ENCODE results near the gene MAZ. TPM values are rescaled to one million over a fixed set of nuclear protein-coding genes. Genes with fewer than 3 reads are reported as not detected.

MAZ gene
- total RNA-seq, 2 donors from 2014 or later = 73.0 to 99.4 TPM

DNA sequence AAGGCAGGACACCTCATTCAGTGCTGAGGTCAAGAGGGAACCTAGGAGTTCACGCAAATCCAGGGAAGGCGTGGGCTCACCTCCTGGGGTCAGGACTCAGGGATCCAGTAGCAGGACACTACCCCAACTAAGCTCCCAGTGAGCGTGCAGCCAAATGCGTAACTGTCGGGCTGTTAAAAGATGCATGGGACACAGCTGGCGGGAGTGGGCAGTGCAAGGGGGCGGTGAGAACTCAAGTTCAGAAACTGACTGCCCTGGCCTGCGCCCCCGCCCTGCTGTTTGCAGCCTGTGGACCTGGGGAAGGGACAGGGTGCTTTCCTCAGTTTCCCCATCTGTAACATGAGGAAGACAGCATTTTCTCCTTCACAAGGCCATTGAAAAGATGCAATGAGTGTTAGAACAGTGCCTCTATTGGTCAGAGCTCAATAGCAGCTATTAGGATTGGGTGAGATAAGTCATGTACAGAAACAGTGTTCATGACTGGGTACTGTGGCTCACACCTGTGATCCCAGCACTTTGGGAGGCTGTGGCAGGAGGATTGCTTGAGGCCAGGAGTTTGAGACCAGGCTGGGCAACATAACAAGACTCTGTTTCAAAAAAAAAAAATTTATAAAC is 36.5 kb downstream of the MAZ start:
- no peak for DNase-seq (ENCODE audit: low spot score)
- no peaks in the 10 kb centered on the region for H3K27me3 ChIP-seq (replicated peaks; ENCODE audit: insufficient read depth)
- no peaks in the 10 kb centered on the region for H3K9me3 ChIP-seq
- TF ChIP-seq, protein P1, sequence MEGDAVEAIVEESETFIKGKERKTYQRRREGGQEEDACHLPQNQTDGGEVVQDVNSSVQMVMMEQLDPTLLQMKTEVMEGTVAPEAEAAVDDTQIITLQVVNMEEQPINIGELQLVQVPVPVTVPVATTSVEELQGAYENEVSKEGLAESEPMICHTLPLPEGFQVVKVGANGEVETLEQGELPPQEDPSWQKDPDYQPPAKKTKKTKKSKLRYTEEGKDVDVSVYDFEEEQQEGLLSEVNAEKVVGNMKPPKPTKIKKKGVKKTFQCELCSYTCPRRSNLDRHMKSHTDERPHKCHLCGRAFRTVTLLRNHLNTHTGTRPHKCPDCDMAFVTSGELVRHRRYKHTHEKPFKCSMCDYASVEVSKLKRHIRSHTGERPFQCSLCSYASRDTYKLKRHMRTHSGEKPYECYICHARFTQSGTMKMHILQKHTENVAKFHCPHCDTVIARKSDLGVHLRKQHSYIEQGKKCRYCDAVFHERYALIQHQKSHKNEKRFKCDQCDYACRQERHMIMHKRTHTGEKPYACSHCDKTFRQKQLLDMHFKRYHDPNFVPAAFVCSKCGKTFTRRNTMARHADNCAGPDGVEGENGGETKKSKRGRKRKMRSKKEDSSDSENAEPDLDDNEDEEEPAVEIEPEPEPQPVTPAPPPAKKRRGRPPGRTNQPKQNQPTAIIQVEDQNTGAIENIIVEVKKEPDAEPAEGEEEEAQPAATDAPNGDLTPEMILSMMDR (IDR thresholded peaks at IDR 0.05) = no peak
- ATAC-seq (ENCODE audit: insufficient number of reproducible peaks, low FRiP score, low read depth) = no peak
- no peak overlapping the region for H3K27ac ChIP-seq
- H3K36me3 ChIP-seq = peaks cover 69% of the 10 kb centered on the region
- no peaks in the 10 kb centered on the region for H3K4me1 ChIP-seq (ENCODE audit: control insufficient read depth in 1 of 2, low read depth in 2 of 2)
- no peak overlapping the region for H3K4me3 ChIP-seq

DNA sequence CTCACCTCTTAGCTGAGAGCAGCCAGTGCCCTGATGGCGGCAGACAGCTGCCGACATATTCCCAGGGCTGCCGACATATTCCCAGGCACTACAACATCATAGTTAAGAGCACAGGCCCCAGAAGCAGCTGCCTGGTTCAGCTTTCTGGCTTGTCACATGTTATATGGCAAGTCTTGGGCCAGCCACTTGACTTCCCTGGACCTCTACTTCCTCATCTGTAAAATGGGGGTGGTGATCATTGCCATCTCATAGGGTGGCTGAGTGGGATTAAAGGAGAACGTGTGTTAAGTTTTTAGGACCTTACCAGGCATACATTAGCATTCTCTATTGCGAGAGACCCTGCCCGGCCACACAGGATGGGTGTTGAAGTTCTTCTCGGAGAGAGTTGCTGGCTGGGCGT is 37.6 kb downstream of the MAZ start:
- no peaks in the 10 kb centered on the region for H3K9me3 ChIP-seq
- no peak for ATAC-seq (ENCODE audit: insufficient number of reproducible peaks, low FRiP score, low read depth)
- no peaks in the 10 kb centered on the region for H3K27me3 ChIP-seq (replicated peaks; ENCODE audit: insufficient read depth)
- H3K4me1 ChIP-seq (ENCODE audit: control insufficient read depth in 1 of 2, low read depth in 2 of 2) = no peaks in the 10 kb centered on the region
- peaks cover 67% of the 10 kb centered on the region for H3K36me3 ChIP-seq
- no peak overlapping the region for H3K4me3 ChIP-seq
- no peak for DNase-seq (ENCODE audit: low spot score)
- H3K27ac ChIP-seq = no peak overlapping the region
- TF ChIP-seq, protein P1 (IDR thresholded peaks at IDR 0.05) = no peak

DNA sequence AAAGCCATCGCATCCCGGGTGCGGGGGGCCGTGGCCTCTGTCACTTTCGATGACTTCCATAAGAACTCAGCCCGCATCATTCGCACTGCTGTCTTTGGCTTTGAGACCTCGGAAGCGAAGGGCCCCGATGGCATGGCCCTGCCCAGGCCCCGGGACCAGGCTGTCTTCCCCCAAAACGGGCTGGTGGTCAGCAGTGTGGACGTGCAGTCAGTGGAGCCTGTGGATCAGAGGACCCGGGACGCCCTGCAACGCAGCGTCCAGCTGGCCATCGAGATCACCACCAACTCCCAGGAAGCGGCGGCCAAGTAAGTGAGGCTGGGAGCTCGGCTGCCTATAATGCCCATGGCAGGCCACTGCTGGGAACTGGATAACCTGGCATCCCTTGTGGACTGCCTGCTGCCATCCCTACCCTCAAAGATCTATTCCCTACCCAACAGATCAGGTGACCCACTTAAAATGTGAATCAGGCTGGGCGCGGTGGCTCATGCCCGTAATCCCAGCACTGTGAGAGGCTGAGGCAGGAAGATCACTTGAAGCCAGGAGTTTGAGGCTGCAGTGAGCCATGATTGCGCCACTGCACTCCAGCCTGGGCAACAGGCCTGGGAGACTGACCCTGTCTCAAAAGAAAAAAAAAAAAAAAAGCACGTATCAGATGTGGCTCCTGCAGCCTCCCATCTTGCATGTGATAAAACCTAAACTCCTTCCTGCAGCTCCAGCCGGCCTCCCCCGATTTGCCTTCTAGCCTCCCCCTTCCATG is 38.4 kb downstream of the MAZ start:
- TF ChIP-seq, protein P1 (IDR thresholded peaks at IDR 0.05) = no peak
- Histone ChIP-seq H3K4me1 (ENCODE audit: control insufficient read depth in 1 of 2, low read depth in 2 of 2) (no peaks in the 10 kb centered on the region), H3K27me3 (replicated peaks; ENCODE audit: insufficient read depth) (no peaks in the 10 kb centered on the region), H3K9me3 (no peaks in the 10 kb centered on the region), H3K36me3 (peaks cover 67% of the 10 kb centered on the region), H3K27ac (no peak overlapping the region), H3K4me3 (no peak overlapping the region)
- ATAC-seq (ENCODE audit: insufficient number of reproducible peaks, low FRiP score, low read depth) (no peak), DNase-seq (ENCODE audit: low spot score) (no peak)

- H3K4me3 ChIP-seq = no peak overlapping the region
- H3K9me3 ChIP-seq = no peaks in the 10 kb centered on the region
- peaks cover 59% of the 10 kb centered on the region for H3K36me3 ChIP-seq
- H3K27me3 ChIP-seq (replicated peaks; ENCODE audit: insufficient read depth) = no peaks in the 10 kb centered on the region
- H3K4me1 ChIP-seq (ENCODE audit: control insufficient read depth in 1 of 2, low read depth in 2 of 2) = no peaks in the 10 kb centered on the region
- TF ChIP-seq, protein P1 (IDR thresholded peaks at IDR 0.05) = no peak
- H3K27ac ChIP-seq = no peak overlapping the region
- DNase-seq (ENCODE audit: low spot score) (no peak), ATAC-seq (ENCODE audit: insufficient number of reproducible peaks, low FRiP score, low read depth) (no peak)
These were observed 39.3 kb downstream of the MAZ start for GRCh38 chr16:29845656-29846055.

DNA sequence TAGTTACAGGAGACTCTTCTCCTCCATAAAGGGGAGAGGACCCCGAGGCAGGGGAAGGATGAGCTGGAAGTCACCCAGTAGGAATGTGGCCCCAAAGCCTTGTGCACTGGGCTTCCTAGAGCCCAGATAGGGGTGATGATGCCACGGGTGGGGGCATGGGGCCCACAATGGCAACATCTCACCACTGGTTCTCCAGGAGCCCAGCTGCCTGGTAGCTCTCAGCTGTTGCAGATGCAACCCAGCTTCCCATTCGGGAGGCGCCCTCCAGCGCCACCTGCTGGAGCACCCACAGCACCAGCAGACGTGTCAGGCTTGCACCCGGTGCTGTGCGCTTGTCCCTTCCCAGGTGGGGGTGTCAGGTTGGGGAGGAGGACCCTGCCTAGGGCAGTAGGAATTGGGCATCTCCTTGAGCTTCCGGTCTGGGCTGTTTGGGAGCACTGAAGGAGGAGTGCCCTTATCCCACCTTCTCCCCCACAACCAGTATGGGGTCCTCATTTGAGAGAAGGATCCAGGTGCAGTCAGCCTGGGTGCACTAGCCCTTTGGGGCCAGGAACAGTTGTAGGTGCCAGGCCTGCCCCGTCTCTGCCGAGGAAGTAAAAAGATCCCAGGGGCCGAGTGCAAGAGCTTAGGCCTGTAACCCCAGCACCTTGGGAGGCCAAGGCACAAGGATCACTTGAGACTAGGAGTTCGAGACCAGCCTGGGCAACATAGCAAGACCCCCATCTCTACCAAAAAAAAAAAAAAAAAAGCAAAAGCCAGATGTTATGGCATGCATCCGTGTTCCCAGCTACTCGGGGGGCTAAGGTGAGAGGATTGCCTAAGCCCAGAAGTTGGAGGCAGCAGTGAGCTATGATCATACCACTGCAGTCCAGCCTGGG is 42.3 kb downstream of the MAZ start:
- no peak for DNase-seq (ENCODE audit: low spot score)
- no peak overlapping the region for H3K27ac ChIP-seq
- ATAC-seq (ENCODE audit: insufficient number of reproducible peaks, low FRiP score, low read depth) = no peak
- H3K36me3 ChIP-seq = peaks cover 40% of the 10 kb centered on the region
- no peaks in the 10 kb centered on the region for H3K9me3 ChIP-seq
- TF ChIP-seq, protein P1 (IDR thresholded peaks at IDR 0.05) = peak; percentile 84
- no peaks in the 10 kb centered on the region for H3K4me1 ChIP-seq (ENCODE audit: control insufficient read depth in 1 of 2, low read depth in 2 of 2)
- H3K4me3 ChIP-seq = no peak overlapping the region
- H3K27me3 ChIP-seq (replicated peaks; ENCODE audit: insufficient read depth) = no peaks in the 10 kb centered on the region
